Neural cell (in vitro differentiated cells): Measurements from ENCODE around the gene RECK.

ENCODE experiments used
- EP300 ChIP-seq: fragments of 450-650 bp; conservative IDR thresholded peaks from 2 replicates; pipeline ENCODE4 v1.6.1; 2014; ENCODE audit warnings: antibody characterized with exemption, mild to moderate bottlenecking, moderate library complexity; ENCODE audit not compliant: poor library complexity, severe bottlenecking
- POLR2AphosphoS5 ChIP-seq: IDR thresholded peaks from 2 replicates; pipeline ENCODE4 v1.6.1; 2012
- TF ChIP-seq, protein P1 (sequence below): fragments of 450-650 bp; IDR thresholded peaks from 2 replicates; pipeline ENCODE4 v1.5.1; 2014; ENCODE audit warnings: antibody characterized with exemption, mild to moderate bottlenecking, moderate library complexity; ENCODE audit not compliant: poor library complexity, severe bottlenecking

- TF ChIP-seq, protein P1, sequence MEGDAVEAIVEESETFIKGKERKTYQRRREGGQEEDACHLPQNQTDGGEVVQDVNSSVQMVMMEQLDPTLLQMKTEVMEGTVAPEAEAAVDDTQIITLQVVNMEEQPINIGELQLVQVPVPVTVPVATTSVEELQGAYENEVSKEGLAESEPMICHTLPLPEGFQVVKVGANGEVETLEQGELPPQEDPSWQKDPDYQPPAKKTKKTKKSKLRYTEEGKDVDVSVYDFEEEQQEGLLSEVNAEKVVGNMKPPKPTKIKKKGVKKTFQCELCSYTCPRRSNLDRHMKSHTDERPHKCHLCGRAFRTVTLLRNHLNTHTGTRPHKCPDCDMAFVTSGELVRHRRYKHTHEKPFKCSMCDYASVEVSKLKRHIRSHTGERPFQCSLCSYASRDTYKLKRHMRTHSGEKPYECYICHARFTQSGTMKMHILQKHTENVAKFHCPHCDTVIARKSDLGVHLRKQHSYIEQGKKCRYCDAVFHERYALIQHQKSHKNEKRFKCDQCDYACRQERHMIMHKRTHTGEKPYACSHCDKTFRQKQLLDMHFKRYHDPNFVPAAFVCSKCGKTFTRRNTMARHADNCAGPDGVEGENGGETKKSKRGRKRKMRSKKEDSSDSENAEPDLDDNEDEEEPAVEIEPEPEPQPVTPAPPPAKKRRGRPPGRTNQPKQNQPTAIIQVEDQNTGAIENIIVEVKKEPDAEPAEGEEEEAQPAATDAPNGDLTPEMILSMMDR = no peak
- no peak for TF ChIP-seq EP300
- TF ChIP-seq POLR2AphosphoS5 = no peak
These were observed 114.8 kb downstream of the RECK start for GRCh38 chr9:36151316-36152210.
